K562 (cell line): ENCODE results near the gene EHBP1. TPM values are rescaled to one million over a fixed set of nuclear protein-coding genes. Genes with fewer than 3 reads are reported as not detected.

Experiments used
- ATAC-seq: fragments of 200-7000 bp; cut with Tn5 transposase; 3 replicates; pipeline ENCODE4 v1.9.1; 2020; ENCODE audit warnings: moderate library complexity
- BruUV-seq: library from RNA; stranded (reverse); fragments of 400-500 nt; replicated peaks from 2 replicates; lab custom pipeline; 2021; lab: Mats Ljungman, UMichigan
- CTCF ChIA-PET: fragments of 300-600 bp; formaldehyde crosslinking; extraction: SDS; loops from one replicate; lab custom pipeline; 2021; ENCODE audit warnings: low intra/inter-chr PET ratio; lab: Yijun Ruan, JAX
- POLR2A ChIA-PET: fragments of 300-600, 350-650 bp; sonication (Branson Sonifier 250); formaldehyde crosslinking; extraction: SDS; loops from one replicate; lab custom pipeline; 2021; ENCODE audit warnings: antibody characterized with exemption, inconsistent platforms; lab: Yijun Ruan, JAX
- DNase-seq, 4 experiments: peaks; one replicate each; pipeline versions ENCODE4 v3.0.0 to v3.0.0-alpha.2; 2011 to 2018; ENCODE audit warnings: low spot score in 3 of 4, mixed read lengths in 3 of 4; ENCODE audit errors: extremely low read depth in 1 of 4
- FAIRE-seq: peaks from 2 replicates; lab custom pipeline; 2011; peaks lifted over from hg19 to GRCh38; lab: Jason Lieb, UNC
- H2AFZ ChIP-seq: 2 replicates; pipeline ENCODE4 v1.6.0; 2011; ENCODE audit warnings: low read depth, low read length, control low read depth, inconsistent platforms
- H3K27ac ChIP-seq: fragments of 200-600 bp; 3 replicates; pipeline ENCODE4 v1.8.0; 2011; ENCODE audit warnings: low read depth, mild to moderate bottlenecking, control low read depth, inconsistent platforms, low read length, moderate library complexity, mixed read lengths; ENCODE audit errors: extremely low read depth
- H3K27me3 ChIP-seq, 2 experiments: fragments of 300-600 bp in 1 of 2; 2 replicates in 1 of 2; 3 replicates in 1 of 2; pipeline versions ENCODE4 v1.6.0 to v1.8.0; 2011; ENCODE audit warnings: inconsistent platforms in 2 of 2, low read length in 2 of 2, mild to moderate bottlenecking in 1 of 2, mixed read lengths in 1 of 2, moderate library complexity in 1 of 2; ENCODE audit not compliant: control insufficient read depth in 2 of 2, insufficient read depth in 2 of 2
- H3K36me3 ChIP-seq: fragments of 300-600 bp; 3 replicates; pipeline ENCODE4 v1.8.0; 2011; ENCODE audit warnings: mild to moderate bottlenecking, low read length, inconsistent platforms; ENCODE audit not compliant: control insufficient read depth, insufficient read depth
- H3K4me1 ChIP-seq, 2 experiments: fragments of 200-600 bp in 1 of 2; replicated peaks in 1 of 2; 2 replicates in 1 of 2; 3 replicates in 1 of 2; pipeline versions ENCODE4 v1.5.1 to v1.8.0; 2011; ENCODE audit warnings: inconsistent platforms in 2 of 2, low read length in 2 of 2, mild to moderate bottlenecking in 1 of 2, mixed read lengths in 1 of 2, moderate library complexity in 1 of 2; ENCODE audit not compliant: control insufficient read depth in 2 of 2, insufficient read depth in 2 of 2
- H3K4me2 ChIP-seq: 2 replicates; pipeline ENCODE4 v1.6.1; 2011; ENCODE audit warnings: low read length, control low read depth, inconsistent platforms, mixed read lengths; ENCODE audit not compliant: insufficient read depth
- H3K4me3 ChIP-seq: fragments of 200-600 bp; sonication (generic), shearing (Covaris generic); 2 replicates; pipeline ENCODE4 v1.5.1; 2016; ENCODE audit warnings: control low read depth, inconsistent platforms
- H3K79me2 ChIP-seq: fragments of 200-600 bp; 3 replicates; pipeline ENCODE4 v1.8.0; 2011; ENCODE audit warnings: low read length, inconsistent platforms; ENCODE audit not compliant: control insufficient read depth, insufficient read depth
- H3K9ac ChIP-seq, 2 experiments: 2 replicates each; pipeline versions ENCODE4 v1.6.0 to v1.6.1; 2011; ENCODE audit warnings: low read depth in 2 of 2, low read length in 2 of 2, control low read depth in 1 of 2, inconsistent platforms in 1 of 2, mild to moderate bottlenecking in 1 of 2, mixed read lengths in 1 of 2; ENCODE audit not compliant: insufficient read depth in 1 of 2
- H3K9me1 ChIP-seq: one replicate; pipeline ENCODE4 v1.6.0; 2011; ENCODE audit warnings: inconsistent platforms, mild to moderate bottlenecking, low read length, moderate library complexity; ENCODE audit not compliant: control insufficient read depth, insufficient read depth
- H3K9me3 ChIP-seq: replicated peaks from 2 replicates; pipeline ENCODE4 v1.5.1; 2011; ENCODE audit warnings: low read depth, low read length, inconsistent platforms; ENCODE audit not compliant: control insufficient read depth, insufficient read depth
- H4K20me1 ChIP-seq: replicated peaks from 2 replicates; pipeline ENCODE4 v1.6.1; 2011; ENCODE audit warnings: low read length, inconsistent platforms, mixed read lengths; ENCODE audit not compliant: control insufficient read depth, insufficient read depth
- ARID3A ChIP-seq: IDR thresholded peaks from 2 replicates; pipeline ENCODE4 v1.6.1; 2012; ENCODE audit warnings: low read depth, low read length, improper control_type of control experiment, borderline replicate concordance
- BRCA1 ChIP-seq, 2 experiments: fragments of 450-650 bp in 1 of 2; sonication (generic) in 1 of 2; formaldehyde crosslinking in 1 of 2; IDR thresholded peaks; 2 replicates each; pipeline versions ENCODE4 v1.5.0 to v1.6.1; 2017 to 2020; ENCODE audit warnings: mild to moderate bottlenecking in 1 of 2, missing genetic modification reagents in 1 of 2
- C11orf30 ChIP-seq: fragments of 450-650 bp; IDR thresholded peaks from 2 replicates; pipeline ENCODE4 v1.6.1; 2016; ENCODE audit warnings: low read depth, mild to moderate bottlenecking
- FOXK1 ChIP-seq: sonication (generic); formaldehyde crosslinking; IDR thresholded peaks from 2 replicates; pipeline ENCODE4 v1.8.0; 2022; ENCODE audit warnings: missing genetic modification reagents, mild to moderate bottlenecking, borderline replicate concordance
- ZNF217 ChIP-seq: sonication (generic); formaldehyde crosslinking; IDR thresholded peaks from 2 replicates; pipeline ENCODE4 v1.8.0; 2022; ENCODE audit warnings: mild to moderate bottlenecking, missing genetic modification reagents
- WGBS: fragments of 100-300 bp; shearing (Covaris generic); methylation state at CpG from one replicate; pipeline ENCODE4 v1.1.6; 2016; ENCODE audit warnings: low coverage, mixed read lengths; ENCODE audit not compliant: insufficient coverage; ENCODE audit errors: missing lambda C conversion rate; 5-methylcytosine and 5-hydroxymethylcytosine counted together
- in situ Hi-C: fragments of 300-500 bp; cut with MboI; formaldehyde crosslinking; loops from 4 replicates; pipeline ENCODE4 v1.15.0; 2018; ENCODE audit warnings: inconsistent platforms, mixed read lengths
- intact Hi-C: fragments of 100-400 bp; cut with micrococcal nuclease; formaldehyde crosslinking; loops from 2 replicates; pipeline ENCODE4 v1.14.2; 2022
- polyA plus RNA-seq, 8 experiments: library from polyadenylated mRNA; depleted of rRNA in 4 of 8; stranded (reverse) in 5 of 8; unstranded in 3 of 8; fragments of >200 nt; fragmentation: Nextera tagmentation in 2 of 8; fragmentation: Illumina TruSeq in 1 of 8; extraction: Ambion mirVana in 2 of 8; extraction: Trizol in 1 of 8; gene quantifications; 2 replicates each; pipeline versions ENCODE4 v1.2.1 to v1.2.3, GENCODE V29; 2011 to 2014; ENCODE audit warnings: inconsistent platforms in 1 of 8, missing spikeins in 1 of 8
- total RNA-seq, 7 experiments: library from RNA; depleted of rRNA in 6 of 7; stranded (reverse); fragments of >200 nt in 6 of 7; fragmentation: Illumina TruSeq in 2 of 7; extraction: Trizol in 2 of 7; gene quantifications; 2 replicates each; pipeline versions ENCODE4 v1.2.1 to v1.2.3, GENCODE V29; 2011 to 2021; ENCODE audit warnings: low replicate concordance in 1 of 7
- TF ChIP-seq, protein P1 (sequence below): IDR thresholded peaks from 2 replicates; pipeline ENCODE4 v1.6.1; 2011; ENCODE audit warnings: borderline replicate concordance, low read depth, mild to moderate bottlenecking, moderate library complexity, low read length; ENCODE audit not compliant: insufficient read depth, poor library complexity, severe bottlenecking

Gene EHBP1
- total and polyA plus RNA-seq, 9 of the 15 experiments (the other 6 are each of a cell fraction or from before 2014, with no cell fraction given), result 8.9 to 26.6 (median 19.3) TPM

DNA sequence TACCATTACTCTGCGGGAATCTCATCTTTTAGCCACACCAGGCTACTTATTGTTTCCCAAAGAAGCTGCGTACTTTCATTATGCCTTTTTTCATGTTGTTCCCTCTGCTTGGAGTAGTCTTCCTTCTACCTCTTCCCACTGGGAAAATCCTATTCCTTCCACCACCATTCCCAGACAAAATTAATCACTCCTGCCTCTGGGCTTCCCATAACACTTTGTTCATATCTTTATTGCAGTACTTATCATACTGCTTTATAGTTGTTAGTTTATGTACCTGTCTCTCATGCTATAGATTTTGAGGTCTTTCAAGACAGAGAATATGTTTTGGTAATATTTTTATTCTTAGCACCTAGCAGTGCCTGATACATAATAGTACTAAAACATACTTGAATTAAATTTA is 361.3 kb downstream of the EHBP1 start:
- H3K9me3 ChIP-seq, result no peaks in the 10 kb centered on the region
- in situ Hi-C loops, result no loop called here
- peaks cover 0 to 3% of the 10 kb centered on the region in 2 experiments; a peak in 1 of 5 replicates for H3K27me3 ChIP-seq
- ChIA-PET POLR2A (interaction anchor here (0.7 kb wide), 1 partner anchor 67 kb away, joined by 3 read pairs; no protein-coding TSS in a partner anchor), CTCF (no interaction called here)
- no peaks in the 10 kb centered on the region for H3K9me1 ChIP-seq
- intact Hi-C loops, result no loop called here
- FAIRE-seq (no peak), DNase-seq (no peak), ATAC-seq (no peak)
- no peaks in the 10 kb centered on the region for H3K79me2 ChIP-seq
- 5% methylated on average over 2 of the region's 2 CpGs for WGBS
- no peak overlapping the region for H3K27ac ChIP-seq
- TF ChIP-seq ARID3A (no peak), FOXK1 (CRISPR knock-in tag) (no peak), C11orf30 (no peak), BRCA1 (IDR thresholded peaks at IDR 0.05) (no peak), BRCA1 (CRISPR knock-in tag; IDR thresholded peaks at IDR 0.05) (no peak), ZNF217 (no peak)
- TF ChIP-seq, protein P1, sequence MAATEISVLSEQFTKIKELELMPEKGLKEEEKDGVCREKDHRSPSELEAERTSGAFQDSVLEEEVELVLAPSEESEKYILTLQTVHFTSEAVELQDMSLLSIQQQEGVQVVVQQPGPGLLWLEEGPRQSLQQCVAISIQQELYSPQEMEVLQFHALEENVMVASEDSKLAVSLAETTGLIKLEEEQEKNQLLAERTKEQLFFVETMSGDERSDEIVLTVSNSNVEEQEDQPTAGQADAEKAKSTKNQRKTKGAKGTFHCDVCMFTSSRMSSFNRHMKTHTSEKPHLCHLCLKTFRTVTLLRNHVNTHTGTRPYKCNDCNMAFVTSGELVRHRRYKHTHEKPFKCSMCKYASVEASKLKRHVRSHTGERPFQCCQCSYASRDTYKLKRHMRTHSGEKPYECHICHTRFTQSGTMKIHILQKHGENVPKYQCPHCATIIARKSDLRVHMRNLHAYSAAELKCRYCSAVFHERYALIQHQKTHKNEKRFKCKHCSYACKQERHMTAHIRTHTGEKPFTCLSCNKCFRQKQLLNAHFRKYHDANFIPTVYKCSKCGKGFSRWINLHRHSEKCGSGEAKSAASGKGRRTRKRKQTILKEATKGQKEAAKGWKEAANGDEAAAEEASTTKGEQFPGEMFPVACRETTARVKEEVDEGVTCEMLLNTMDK, result no peak
- H3K4me1 ChIP-seq, result no peaks in the 10 kb centered on the region
- H3K4me3 ChIP-seq, result no peak overlapping the region
- no peaks in the 10 kb centered on the region for H3K36me3 ChIP-seq
- H3K9ac ChIP-seq, result no peak overlapping the region
- H2AFZ ChIP-seq, result no peak overlapping the region
- no TSS peak for BruUV-seq
- no peak overlapping the region for H3K4me2 ChIP-seq
- no peaks in the 10 kb centered on the region for H4K20me1 ChIP-seq
